GM23338 (cell line): ENCODE data around the gene SETDB2. TPM values are rescaled to one million over a fixed set of nuclear protein-coding genes. Genes with fewer than 3 reads are reported as not detected.

Experiments
- CTCF ChIP-seq, 2 experiments: fragments of 200-600 bp in 1 of 2; sonication (generic) in 1 of 2; conservative IDR thresholded peaks; 2 replicates each; pipeline versions ENCODE4 v1.5.1 to v1.6.1; 2016 to 2017; ENCODE audit warnings: antibody characterized with exemption in 2 of 2, low read depth in 2 of 2, mild to moderate bottlenecking in 2 of 2, moderate library complexity in 1 of 2
- ETS1 ChIP-seq: IDR thresholded peaks from 2 replicates; pipeline ENCODE4 v1.6.1; 2016; ENCODE audit warnings: antibody characterized with exemption
- EZH2 ChIP-seq: fragments of 200-600 bp; sonication (generic); IDR thresholded peaks from one replicate; pipeline ENCODE4 v1.8.0; 2017; ENCODE audit warnings: antibody characterized with exemption, mild to moderate bottlenecking, low read depth; ENCODE audit not compliant: unreplicated experiment
- JUNB ChIP-seq: IDR thresholded peaks from one replicate; pipeline ENCODE4 v1.6.1; 2016; ENCODE audit warnings: antibody characterized with exemption; ENCODE audit not compliant: unreplicated experiment
- NANOG ChIP-seq: IDR thresholded peaks from 2 replicates; pipeline ENCODE4 v1.6.1; 2016; ENCODE audit warnings: antibody characterized with exemption, borderline replicate concordance
- POLR2AphosphoS5 ChIP-seq: IDR thresholded peaks from 2 replicates; pipeline ENCODE4 v1.6.1; 2016; ENCODE audit warnings: antibody characterized with exemption, low read depth
- REST ChIP-seq: IDR thresholded peaks from one replicate; pipeline ENCODE4 v1.6.1; 2018; ENCODE audit warnings: antibody characterized with exemption; ENCODE audit not compliant: unreplicated experiment
- STAT1 ChIP-seq: IDR thresholded peaks from one replicate; pipeline ENCODE4 v1.6.1; 2016; ENCODE audit warnings: antibody characterized with exemption; ENCODE audit not compliant: unreplicated experiment
- ZNF114 ChIP-seq: fragments of 250-450 bp; sonication (Bioruptor Pico); IDR thresholded peaks from 2 replicates; pipeline ENCODE4 v1.5.0; 2020; ENCODE audit warnings: mild to moderate bottlenecking, moderate library complexity
- ZNF331 ChIP-seq: fragments of 250-450 bp; sonication (Bioruptor Pico); IDR thresholded peaks from 2 replicates; pipeline ENCODE4 v1.5.0; 2020; ENCODE audit warnings: low read depth, mild to moderate bottlenecking, moderate library complexity
- ZNF462 ChIP-seq: fragments of 250-450 bp; sonication (Bioruptor Pico); IDR thresholded peaks from 2 replicates; pipeline ENCODE4 v1.5.0; 2020; ENCODE audit warnings: mild to moderate bottlenecking, moderate library complexity
- polyA plus RNA-seq: library from polyadenylated mRNA; unstranded; fragments of >200 nt; fragmentation: Nextera tagmentation; extraction: Ambion mirVana; gene quantifications from 2 replicates; pipeline ENCODE4 v1.2.1, GENCODE V29; 2016
- total RNA-seq: library from RNA; depleted of rRNA; stranded (reverse); fragments of >200 nt; shearing (Covaris generic); gene quantifications from 2 replicates; pipeline ENCODE4 v1.2.3, GENCODE V29; 2014

Gene SETDB2
- total and polyA plus RNA-seq, 2 experiments from 2014 or later: 4.6 to 5.8 TPM

- no peak for TF ChIP-seq ZNF462 (CRISPR knock-in tag)
- TF ChIP-seq ZNF114 (CRISPR knock-in tag): no peak
- no peak for TF ChIP-seq ETS1
- TF ChIP-seq ZNF331 (CRISPR knock-in tag): no peak
- no peak for TF ChIP-seq STAT1
- no peak for TF ChIP-seq POLR2AphosphoS5
- no peak for TF ChIP-seq JUNB
- TF ChIP-seq NANOG: no peak
- TF ChIP-seq EZH2: no peak
- TF ChIP-seq CTCF (conservative IDR thresholded peaks at IDR 0.05; ENCODE audit: low read depth in 2 of 2): no peak
- no peak for TF ChIP-seq REST
Observed at GRCh38 chr13:49400755-49401659, 43.1 kb upstream of the SETDB2 start (continued).
